HG02623 (cell line): Measurements from ENCODE around the gene REM1.
"Not testable (repeated sequence)": the region's sequence is repeated elsewhere in the genome, so short reads cannot be mapped to it uniquely, and the experiment has no call there.

Experiments used
- ATAC-seq: cut with Tn5 transposase; IDR thresholded peaks from one replicate; pipeline ENCODE4 v1.9.1; 2021; ENCODE audit warnings: moderate library complexity; ENCODE audit not compliant: unreplicated experiment

The REM1 gene

GRCh38 chr20:31484001-31484400 is 8.9 kb downstream of the REM1 start:
- no peak for ATAC-seq

GRCh38 chr20:31485450-31486339 is 10.6 kb downstream of the REM1 start:
- ATAC-seq: no peak

GRCh38 chr20:31488115-31488514 is 13.0 kb downstream of the REM1 start:
- ATAC-seq: no peak

- no peak for ATAC-seq
Observed at GRCh38 chr20:31489152-31489551, 14.1 kb downstream of the REM1 start.

GRCh38 chr20:31490752-31491151 is 15.7 kb downstream of the REM1 start:
- no peak for ATAC-seq

- ATAC-seq: no peak
Observed at GRCh38 chr20:31494131-31494530, 19.0 kb downstream of the REM1 start.

- ATAC-seq: no peak
Observed at GRCh38 chr20:31496761-31497295, 21.7 kb downstream of the REM1 start.

- no peak for ATAC-seq
Observed at GRCh38 chr20:31497838-31498540, 22.9 kb downstream of the REM1 start.

- ATAC-seq: no peak
Observed at GRCh38 chr20:31500527-31500926, 25.4 kb downstream of the REM1 start.

- ATAC-seq: peak; percentile 92
Observed at GRCh38 chr20:31502884-31503673, 28.0 kb downstream of the REM1 start.

DNA sequence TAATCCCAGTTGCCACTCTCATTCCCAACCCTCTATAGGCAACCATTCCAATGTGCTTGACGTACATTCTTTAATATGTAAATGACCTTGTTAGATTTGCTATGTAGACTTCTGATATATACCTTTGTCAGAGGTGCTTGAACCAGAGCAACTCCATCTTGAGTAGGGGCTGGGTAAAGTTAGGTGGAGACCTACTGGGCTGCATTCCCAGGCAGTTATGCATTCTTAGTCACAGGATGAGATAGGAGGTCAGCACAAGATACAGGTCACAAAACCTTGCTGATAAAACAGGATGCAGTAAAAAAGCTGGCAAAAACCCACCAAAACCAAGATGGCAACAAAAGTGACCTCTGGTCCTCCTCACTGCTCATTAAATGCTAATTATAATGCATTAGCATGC is 30.8 kb downstream of the REM1 start:
- ATAC-seq: no peak

DNA sequence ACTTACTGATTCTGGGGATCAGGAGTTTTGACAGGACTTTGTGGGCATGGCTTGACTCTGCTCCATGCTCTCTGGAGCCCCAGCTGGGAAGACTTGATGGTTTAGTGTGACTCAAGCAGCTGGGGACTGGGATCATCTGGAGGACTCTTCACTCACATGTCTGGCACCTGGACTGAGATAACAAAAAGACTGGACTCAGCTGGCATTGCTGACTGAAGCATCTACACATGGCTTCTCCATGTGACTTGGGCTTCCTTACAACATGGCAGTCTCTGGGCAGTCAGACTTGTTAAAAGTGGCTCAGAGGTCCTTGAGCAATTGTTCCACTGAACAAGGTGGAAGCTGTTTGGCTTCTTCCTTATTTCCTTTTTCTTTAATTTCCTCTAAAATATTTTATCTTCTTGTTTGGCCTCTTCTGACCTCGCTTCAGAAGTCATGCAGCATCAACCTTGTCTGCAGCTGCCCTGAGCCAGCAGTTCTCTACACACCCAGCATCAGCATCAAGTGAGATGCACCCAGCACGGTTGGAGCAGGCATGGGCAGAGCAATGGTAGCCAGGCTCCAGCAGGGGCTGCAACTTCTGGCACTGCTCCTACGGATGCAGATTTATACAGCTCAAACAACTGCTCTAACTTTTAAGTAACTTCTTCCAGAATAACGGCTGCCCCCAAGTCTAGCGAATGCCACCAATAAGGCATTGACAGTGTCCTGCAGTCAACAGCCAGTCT is 33.6 kb downstream of the REM1 start:
- no peak for ATAC-seq

DNA sequence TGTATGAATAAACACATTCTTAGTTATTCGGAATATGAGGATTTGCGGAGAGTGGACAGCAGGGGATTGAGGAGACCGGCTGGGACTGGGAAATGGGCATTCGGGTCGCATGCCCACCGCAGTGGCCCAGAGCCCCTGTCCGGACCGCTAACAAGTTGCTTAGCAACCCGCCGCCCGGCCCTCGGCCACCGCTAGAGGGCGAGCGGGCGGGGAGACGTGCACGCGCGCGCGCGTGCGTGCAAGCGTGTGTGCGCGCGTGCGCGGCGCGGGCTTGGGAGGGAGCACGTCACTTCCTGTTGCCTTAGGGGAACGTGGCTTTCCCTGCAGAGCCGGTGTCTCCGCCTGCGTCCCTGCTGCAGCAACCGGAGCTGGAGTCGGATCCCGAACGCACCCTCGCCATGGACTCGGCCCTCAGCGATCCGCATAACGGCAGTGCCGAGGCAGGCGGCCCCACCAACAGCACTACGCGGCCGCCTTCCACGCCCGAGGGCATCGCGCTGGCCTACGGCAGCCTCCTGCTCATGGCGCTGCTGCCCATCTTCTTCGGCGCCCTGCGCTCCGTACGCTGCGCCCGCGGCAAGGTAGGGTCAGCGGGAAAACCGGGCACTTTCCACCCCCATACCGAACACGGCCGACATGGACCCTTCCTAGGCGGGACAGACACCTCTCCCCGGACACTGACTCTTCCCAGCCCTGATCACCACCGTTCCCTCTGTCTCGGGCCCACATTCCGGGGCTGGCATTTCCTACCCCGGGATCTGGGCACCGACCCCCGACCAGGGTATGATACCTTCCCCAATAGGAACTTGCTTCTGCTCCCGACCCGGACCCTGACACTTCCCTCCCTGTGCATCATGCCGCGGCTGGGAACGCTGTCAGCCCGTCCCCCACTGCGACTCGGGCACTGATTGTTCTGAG is 39.3 kb downstream of the REM1 start, which contains the start of gene HM13:
Gene HM13 (plus strand): TSS at position 289 of the 918 bp plus-strand sequence. CDS start 110 bp downstream, at position 399.
- ATAC-seq: peak; percentile 88

DNA sequence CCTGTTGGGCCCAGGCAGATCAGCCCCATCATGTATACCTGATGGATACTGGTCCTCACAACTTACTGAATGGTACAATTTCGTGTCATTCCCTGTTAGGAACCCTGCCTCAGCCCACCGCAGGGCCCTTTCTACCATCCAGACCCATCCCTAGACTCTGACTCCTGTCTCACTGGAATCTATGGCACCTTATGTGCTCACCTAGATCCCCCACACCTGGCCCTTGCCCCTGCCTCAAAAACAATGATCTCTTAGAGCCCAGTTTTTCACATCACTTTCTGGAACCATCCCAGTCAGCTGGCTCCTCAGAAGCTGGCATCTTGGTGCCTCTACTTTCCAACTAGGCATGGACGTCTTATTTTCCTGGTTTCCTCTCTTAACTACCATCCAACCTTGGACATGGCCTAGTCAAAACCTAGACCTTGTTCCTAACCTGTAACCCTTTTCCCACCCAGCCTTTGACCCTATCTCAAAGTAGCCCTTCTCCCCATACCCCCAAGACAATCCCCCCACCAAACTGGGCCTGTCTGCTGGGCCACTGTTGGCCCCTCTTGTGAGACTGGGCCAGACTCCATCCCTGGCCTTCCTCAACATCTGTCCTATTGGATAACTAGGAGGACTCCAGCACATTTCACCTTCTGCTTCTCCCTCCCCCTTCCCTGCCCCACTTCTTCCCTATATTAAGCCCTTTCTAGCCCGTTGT is 40.1 kb downstream of the REM1 start:
- ATAC-seq: no peak

DNA sequence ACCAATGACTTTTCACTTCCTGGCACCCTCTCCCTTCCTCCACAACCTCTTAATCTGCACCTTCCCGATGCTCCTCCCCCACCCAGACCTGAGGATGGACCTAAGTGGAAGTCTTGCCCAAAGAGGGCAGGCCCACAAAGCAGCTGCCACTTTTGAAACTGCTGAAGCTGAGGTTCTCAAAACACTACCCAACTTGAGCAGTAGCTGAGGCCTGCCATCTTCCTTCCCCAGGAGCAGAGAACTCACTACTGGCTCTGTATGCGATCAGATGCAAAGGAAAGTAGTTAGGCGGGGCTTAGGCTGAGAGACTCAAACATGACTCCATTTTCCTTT is 40.7 kb downstream of the REM1 start:
- no peak for ATAC-seq

GRCh38 chr20:31516166-31516565 is 41.1 kb downstream of the REM1 start:
- ATAC-seq: no peak

DNA sequence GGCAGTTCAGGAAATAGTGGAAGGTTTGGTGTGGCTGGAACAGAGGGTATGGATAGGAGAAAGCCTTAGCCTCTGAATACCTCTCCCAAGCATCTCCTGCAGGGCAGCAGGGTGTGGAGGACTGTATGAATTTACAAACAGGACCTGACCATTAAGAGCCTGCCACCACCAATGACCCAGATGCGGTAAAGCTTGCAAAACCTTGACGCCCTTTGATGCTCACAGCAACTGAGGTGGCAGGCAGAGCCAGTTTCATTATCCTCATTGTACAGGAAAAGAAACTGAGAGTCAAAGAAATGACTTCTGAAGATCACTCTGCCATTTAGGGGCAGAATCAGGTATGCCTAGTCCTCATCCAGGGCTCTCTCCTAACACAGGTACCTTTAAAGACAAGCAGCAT is 41.6 kb downstream of the REM1 start:
- ATAC-seq: no peak

DNA sequence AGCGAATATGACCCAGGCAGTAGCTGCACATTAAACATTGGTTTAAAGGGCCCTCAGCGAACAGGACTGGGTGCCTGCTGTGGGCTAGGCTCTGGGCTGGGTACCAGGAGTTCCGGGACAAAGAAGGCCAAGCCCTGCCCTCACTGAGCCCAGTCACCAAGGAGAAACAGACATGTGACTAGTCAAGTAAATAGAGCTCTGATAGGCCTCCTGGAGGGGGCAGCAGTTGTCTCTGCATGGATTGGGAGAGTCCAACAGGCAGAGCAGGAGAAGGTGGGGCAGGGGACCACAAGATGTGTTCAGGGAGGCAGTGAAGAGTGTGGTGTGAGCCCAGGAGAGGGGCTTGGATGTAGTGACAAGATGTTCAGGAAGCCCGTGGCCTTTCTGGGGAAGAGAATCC is 42.3 kb downstream of the REM1 start:
- ATAC-seq: no peak

- not testable (repeated sequence) for ATAC-seq
Observed at GRCh38 chr20:31521267-31521666, 46.2 kb downstream of the REM1 start.
